Activated naive CD4-positive, alpha-beta T cell (primary cell): ENCODE measurements around the gene PRCD.

Experiments
- DNase-seq, 4 experiments: peaks; one replicate each; lab custom pipeline; 2025; lab: John Stamatoyannopoulos, UW

The PRCD gene

GRCh38 chr17:76539631-76540271, at the start of gene PRCD:
TSS of gene PRCD (plus strand) at chr17:76540044. CDS start at chr17:76540142, 98 bp downstream.
- no peak for DNase-seq

GRCh38 chr17:76490112-76490710, 49.6 kb upstream of the PRCD start:
- DNase-seq, result no peak

- DNase-seq, result no peak
Observed at GRCh38 chr17:76491271-76492122, 48.3 kb upstream of the PRCD start.

GRCh38 chr17:76492123-76492988, 47.5 kb upstream of the PRCD start:
- DNase-seq, result no peak

- no peak for DNase-seq
Observed at GRCh38 chr17:76492989-76493501, 46.8 kb upstream of the PRCD start.

GRCh38 chr17:76493505-76494167, 46.2 kb upstream of the PRCD start:
- DNase-seq, result no peak

GRCh38 chr17:76495663-76496400, 44.0 kb upstream of the PRCD start:
- DNase-seq, result no peak

GRCh38 chr17:76496464-76496863, 43.4 kb upstream of the PRCD start:
- no peak for DNase-seq

- DNase-seq, result no peak
Observed at GRCh38 chr17:76497699-76497978, 42.2 kb upstream of the PRCD start.

- no peak for DNase-seq
Observed at GRCh38 chr17:76497979-76498875, 41.6 kb upstream of the PRCD start.

- DNase-seq, result no peak
Observed at GRCh38 chr17:76498876-76499251, 41.0 kb upstream of the PRCD start.

- no peak for DNase-seq
Observed at GRCh38 chr17:76499267-76499667, 40.6 kb upstream of the PRCD start.

GRCh38 chr17:76500074-76500746, 39.6 kb upstream of the PRCD start:
- no peak for DNase-seq

GRCh38 chr17:76500747-76501017, 39.2 kb upstream of the PRCD start:
- DNase-seq, result no peak

GRCh38 chr17:76501018-76501826, 38.6 kb upstream of the PRCD start, which contains the start of gene RHBDF2:
TSS of gene RHBDF2 (minus strand) at chr17:76501423. CDS start at chr17:76481524, 19,899 bp downstream.
- peak; percentile 91 to 97 (median 96) for DNase-seq

- no peak for DNase-seq
Observed at GRCh38 chr17:76501827-76502307, 38.0 kb upstream of the PRCD start.

- no peak for DNase-seq
Observed at GRCh38 chr17:76502341-76503211, 37.3 kb upstream of the PRCD start.
